Dendritic cell treated with granulocyte-macrophage colony-stimulating factor and Interleukin-4, amounts not matched to agents 40 ng/mL and 50 ng/mL, for 4 days (primary cell): Measurements from ENCODE around the gene ELF2.
"Not testable (repeated sequence)": the region's sequence is repeated elsewhere in the genome, so short reads cannot be mapped to it uniquely, and the experiment has no call there.

Experiments
- H3K27ac Mint-ChIP-seq: one replicate; pipeline ENCODE4 v1.8.0; 2022; ENCODE audit warnings: mild to moderate bottlenecking, mixed read lengths
- H3K27me3 Mint-ChIP-seq: one replicate; pipeline ENCODE4 v1.8.0; 2022; ENCODE audit warnings: mild to moderate bottlenecking, mixed read lengths
- H3K36me3 Mint-ChIP-seq: one replicate; pipeline ENCODE4 v1.8.0; 2022; ENCODE audit warnings: low read depth, mixed read lengths
- H3K4me1 Mint-ChIP-seq: one replicate; pipeline ENCODE4 v1.8.0; 2022; ENCODE audit warnings: low read depth, mixed read lengths
- H3K4me3 Mint-ChIP-seq: one replicate; pipeline ENCODE4 v1.8.0; 2022; ENCODE audit warnings: mild to moderate bottlenecking, moderate library complexity, mixed read lengths
- H3K9me3 Mint-ChIP-seq: one replicate; pipeline ENCODE4 v1.8.0; 2022; ENCODE audit warnings: mixed read lengths
- intact Hi-C: fragments of 100-400 bp; cut with micrococcal nuclease; formaldehyde crosslinking; loops from one replicate; pipeline ENCODE4 v1.15.0; 2022

The ELF2 gene

GRCh38 chr4:139202991-139203390, 26.0 kb upstream of the ELF2 start:
- Mint-ChIP-seq H3K27ac (no peak overlapping the region), H3K4me1 (peaks cover 28% of the 10 kb centered on the region), H3K36me3 (no peaks in the 10 kb centered on the region), H3K9me3 (no peaks in the 10 kb centered on the region), H3K27me3 (no peaks in the 10 kb centered on the region), H3K4me3 (no peak overlapping the region)
- intact Hi-C loops = no loop called here

- no peaks in the 10 kb centered on the region for H3K27me3 Mint-ChIP-seq
- intact Hi-C loops = no loop called here
- peaks cover 8% of the 10 kb centered on the region for H3K9me3 Mint-ChIP-seq
- no peak overlapping the region for H3K27ac Mint-ChIP-seq
- no peaks in the 10 kb centered on the region for H3K36me3 Mint-ChIP-seq
- no peak overlapping the region for H3K4me3 Mint-ChIP-seq
- H3K4me1 Mint-ChIP-seq = peaks cover 18% of the 10 kb centered on the region
Measured at GRCh38 chr4:139200506-139200905, 23.5 kb upstream of the ELF2 start.

- intact Hi-C loops = no loop called here
- no peaks in the 10 kb centered on the region for H3K27me3 Mint-ChIP-seq
- no peaks in the 10 kb centered on the region for H3K36me3 Mint-ChIP-seq
- H3K27ac Mint-ChIP-seq = no peak overlapping the region
- peaks cover 8% of the 10 kb centered on the region for H3K9me3 Mint-ChIP-seq
- no peak overlapping the region for H3K4me3 Mint-ChIP-seq
- peaks cover 18% of the 10 kb centered on the region for H3K4me1 Mint-ChIP-seq
Measured at GRCh38 chr4:139200102-139200501, 23.1 kb upstream of the ELF2 start.

GRCh38 chr4:139197214-139197613, 20.2 kb upstream of the ELF2 start:
- H3K36me3 Mint-ChIP-seq, H3K4me3 Mint-ChIP-seq, intact Hi-C loops, H3K27me3 Mint-ChIP-seq, H3K9me3 Mint-ChIP-seq, H3K27ac Mint-ChIP-seq: not testable (repeated sequence)
- peaks cover 18% of the 10 kb centered on the region for H3K4me1 Mint-ChIP-seq

GRCh38 chr4:139196462-139196861, 19.4 kb upstream of the ELF2 start:
- H3K4me1 Mint-ChIP-seq = peaks cover 20% of the 10 kb centered on the region

GRCh38 chr4:139191373-139191772, 14.4 kb upstream of the ELF2 start:
- H3K4me3 Mint-ChIP-seq = no peak overlapping the region
- no peaks in the 10 kb centered on the region for H3K36me3 Mint-ChIP-seq
- H3K9me3 Mint-ChIP-seq = no peaks in the 10 kb centered on the region
- intact Hi-C loops = no loop called here
- peaks cover 32% of the 10 kb centered on the region for H3K4me1 Mint-ChIP-seq
- no peaks in the 10 kb centered on the region for H3K27me3 Mint-ChIP-seq
- H3K27ac Mint-ChIP-seq = peak overlapping the region; percentile 3

More at GRCh38 chr4:139196462-139196861, 19.4 kb upstream of the ELF2 start:
- no peak overlapping the region for H3K27ac Mint-ChIP-seq
- peaks cover 8% of the 10 kb centered on the region for H3K9me3 Mint-ChIP-seq
- no peak overlapping the region for H3K4me3 Mint-ChIP-seq
- no peaks in the 10 kb centered on the region for H3K27me3 Mint-ChIP-seq
- no peaks in the 10 kb centered on the region for H3K36me3 Mint-ChIP-seq
- intact Hi-C loops = no loop called here

GRCh38 chr4:139189972-139190371, 13.0 kb upstream of the ELF2 start:
- Mint-ChIP-seq H3K4me3 (no peak overlapping the region), H3K27me3 (no peaks in the 10 kb centered on the region), H3K4me1 (peaks cover 34% of the 10 kb centered on the region), H3K27ac (no peak overlapping the region), H3K9me3 (no peaks in the 10 kb centered on the region), H3K36me3 (no peaks in the 10 kb centered on the region)
- intact Hi-C loops = loop anchor here (5.0 kb wide), 1 partner anchor 37 kb away; no protein-coding TSS in a partner anchor

GRCh38 chr4:139189417-139189749, 12.4 kb upstream of the ELF2 start:
- Mint-ChIP-seq H3K4me1 (peaks cover 37% of the 10 kb centered on the region), H3K27me3 (no peaks in the 10 kb centered on the region), H3K36me3 (no peaks in the 10 kb centered on the region), H3K9me3 (no peaks in the 10 kb centered on the region), H3K4me3 (no peak overlapping the region), H3K27ac (peak overlapping the region; percentile 69)
- intact Hi-C loops = loop anchor here (5.0 kb wide), 1 partner anchor 38 kb away; no protein-coding TSS in a partner anchor

- H3K4me1 Mint-ChIP-seq = peaks cover 37% of the 10 kb centered on the region
- no peaks in the 10 kb centered on the region for H3K27me3 Mint-ChIP-seq
- no peaks in the 10 kb centered on the region for H3K9me3 Mint-ChIP-seq
- H3K36me3 Mint-ChIP-seq = no peaks in the 10 kb centered on the region
- intact Hi-C loops = loop anchor here (5.0 kb wide), 1 partner anchor 38 kb away; no protein-coding TSS in a partner anchor
- peak overlapping the region; percentile 46 for H3K4me3 Mint-ChIP-seq
- H3K27ac Mint-ChIP-seq = peak overlapping the region; percentile 69
Measured at GRCh38 chr4:139188648-139189416, 11.8 kb upstream of the ELF2 start.

- Mint-ChIP-seq H3K27me3 (no peaks in the 10 kb centered on the region), H3K4me1 (peaks cover 26% of the 10 kb centered on the region), H3K27ac (no peak overlapping the region), H3K36me3 (no peaks in the 10 kb centered on the region), H3K4me3 (no peak overlapping the region), H3K9me3 (no peaks in the 10 kb centered on the region)
- intact Hi-C loops = no loop called here
Measured at GRCh38 chr4:139184129-139184528, 7.1 kb upstream of the ELF2 start.

- Mint-ChIP-seq H3K27me3 (no peaks in the 10 kb centered on the region), H3K27ac (peak overlapping the region; percentile 98), H3K36me3 (peaks cover 30% of the 10 kb centered on the region), H3K4me3 (peak overlapping the region; percentile 95), H3K9me3 (no peaks in the 10 kb centered on the region), H3K4me1 (peaks cover 13% of the 10 kb centered on the region)
- intact Hi-C loops = loop anchor here (1.0 to 10.0 kb wide), 4 partner anchors 29 to 143 kb away; partner anchors contain the start of gene NAA15
Measured at GRCh38 chr4:139177869-139178619, 1.0 kb upstream of the ELF2 start.

- H3K4me1 Mint-ChIP-seq = peaks cover 23% of the 10 kb centered on the region
- no peaks in the 10 kb centered on the region for H3K9me3 Mint-ChIP-seq
- H3K27me3 Mint-ChIP-seq = no peaks in the 10 kb centered on the region
- peaks cover 30% of the 10 kb centered on the region for H3K36me3 Mint-ChIP-seq
- intact Hi-C loops = loop anchor here (2.0 to 10.0 kb wide), 3 partner anchors 94 to 142 kb away; partner anchors contain the start of gene NAA15
- peak overlapping the region; percentile 98 for H3K27ac Mint-ChIP-seq
- peak overlapping the region; percentile 95 for H3K4me3 Mint-ChIP-seq
Measured at GRCh38 chr4:139176302-139177048, 543 bp downstream of the ELF2 start.

- Mint-ChIP-seq H3K36me3 (peaks cover 30% of the 10 kb centered on the region), H3K27ac (peak overlapping the region; percentile 98), H3K4me1 (peaks cover 28% of the 10 kb centered on the region), H3K9me3 (no peaks in the 10 kb centered on the region), H3K27me3 (no peaks in the 10 kb centered on the region), H3K4me3 (peak overlapping the region; percentile 95)
- intact Hi-C loops = loop anchor here (2.0 to 10.0 kb wide), 3 partner anchors 93 to 141 kb away; partner anchors contain the start of gene NAA15
Measured at GRCh38 chr4:139175646-139176301, 1.2 kb downstream of the ELF2 start.
